CD1c-positive myeloid dendritic cell (primary cell): ENCODE results near the gene IGLL5.
"Not testable (repeated sequence)": the region's sequence is repeated elsewhere in the genome, so short reads cannot be mapped to it uniquely, and the experiment has no call there.

Experiments
- DNase-seq: peaks from one replicate; pipeline ENCODE4 v3.0.0-alpha.2; 2016; ENCODE audit errors: extremely low spot score

IGLL5 gene

GRCh38 chr22:22900527-22901205, 13.1 kb downstream of the IGLL5 start:
- DNase-seq, result not testable (repeated sequence)

GRCh38 chr22:22901578-22902218, 14.1 kb downstream of the IGLL5 start:
- DNase-seq, result no peak

- DNase-seq, result no peak
Measured at GRCh38 chr22:22902247-22903001, 14.8 kb downstream of the IGLL5 start.

GRCh38 chr22:22903355-22903777, 15.8 kb downstream of the IGLL5 start:
- DNase-seq, result peak; percentile 35

GRCh38 chr22:22903781-22904192, 16.2 kb downstream of the IGLL5 start:
- DNase-seq, result not testable (repeated sequence)

- not testable (repeated sequence) for DNase-seq
Measured at GRCh38 chr22:22904736-22905135, 17.1 kb downstream of the IGLL5 start.

GRCh38 chr22:22906391-22906790, 18.8 kb downstream of the IGLL5 start:
- not testable (repeated sequence) for DNase-seq

GRCh38 chr22:22906907-22907550, 19.4 kb downstream of the IGLL5 start:
- DNase-seq, result no peak

- no peak for DNase-seq
Measured at GRCh38 chr22:22907551-22908494, 20.2 kb downstream of the IGLL5 start.

- no peak for DNase-seq
Measured at GRCh38 chr22:22908495-22908861, 20.9 kb downstream of the IGLL5 start.

GRCh38 chr22:22908941-22909604, 21.5 kb downstream of the IGLL5 start:
- no peak for DNase-seq

GRCh38 chr22:22909605-22910271, 22.1 kb downstream of the IGLL5 start:
- no peak for DNase-seq

GRCh38 chr22:22910272-22911240, 22.9 kb downstream of the IGLL5 start:
- DNase-seq, result no peak

- no peak for DNase-seq
Measured at GRCh38 chr22:22911327-22912134, 23.9 kb downstream of the IGLL5 start.

- DNase-seq, result no peak
Measured at GRCh38 chr22:22912135-22912987, 24.7 kb downstream of the IGLL5 start.

GRCh38 chr22:22912988-22913253, 25.3 kb downstream of the IGLL5 start:
- DNase-seq, result no peak

GRCh38 chr22:22913989-22914388, 26.4 kb downstream of the IGLL5 start:
- DNase-seq, result no peak
